NCI-H2081 treated with DMSO at 0.1 percent for 48 hours (cell line): ENCODE measurements around the gene THSD7A.

Source experiments
- DNase-seq: peaks from one replicate; lab custom pipeline; 2025; lab: John Stamatoyannopoulos, UW

The THSD7A gene

GRCh38 chr7:11810043-11810625, 21.9 kb downstream of the THSD7A start:
- DNase-seq: no peak

- no peak for DNase-seq
Observed at GRCh38 chr7:11807000-11807399, 25.0 kb downstream of the THSD7A start.

- DNase-seq: no peak
Observed at GRCh38 chr7:11804621-11805020, 27.4 kb downstream of the THSD7A start.

GRCh38 chr7:11795231-11795630, 36.8 kb downstream of the THSD7A start:
- no peak for DNase-seq

- DNase-seq: no peak
Observed at GRCh38 chr7:11792166-11792565, 39.8 kb downstream of the THSD7A start.

GRCh38 chr7:11788568-11788967, 43.4 kb downstream of the THSD7A start:
- no peak for DNase-seq

- DNase-seq: no peak
Observed at GRCh38 chr7:11787534-11787933, 44.5 kb downstream of the THSD7A start.

GRCh38 chr7:11786186-11786585, 45.8 kb downstream of the THSD7A start:
- DNase-seq: no peak

GRCh38 chr7:11784769-11785536, 47.0 kb downstream of the THSD7A start:
- no peak for DNase-seq

- no peak for DNase-seq
Observed at GRCh38 chr7:11779864-11780674, 51.9 kb downstream of the THSD7A start.

GRCh38 chr7:11776039-11776438, 56.0 kb downstream of the THSD7A start:
- DNase-seq: no peak

- peak; percentile 12 for DNase-seq
Observed at GRCh38 chr7:11775401-11775800, 56.6 kb downstream of the THSD7A start.

- DNase-seq: no peak
Observed at GRCh38 chr7:11768263-11768662, 63.7 kb downstream of the THSD7A start.

- no peak for DNase-seq
Observed at GRCh38 chr7:11767148-11767547, 64.8 kb downstream of the THSD7A start.

GRCh38 chr7:11760372-11760771, 71.6 kb downstream of the THSD7A start:
- peak; percentile 37 for DNase-seq

GRCh38 chr7:11758627-11759111, 73.3 kb downstream of the THSD7A start:
- no peak for DNase-seq

GRCh38 chr7:11757153-11757552, 74.8 kb downstream of the THSD7A start:
- DNase-seq: no peak

- DNase-seq: no peak
Observed at GRCh38 chr7:11754933-11755332, 77.1 kb downstream of the THSD7A start.

GRCh38 chr7:11754123-11754522, 77.9 kb downstream of the THSD7A start:
- DNase-seq: no peak

- no peak for DNase-seq
Observed at GRCh38 chr7:11753433-11753832, 78.6 kb downstream of the THSD7A start.

GRCh38 chr7:11751807-11752389, 80.1 kb downstream of the THSD7A start:
- no peak for DNase-seq

GRCh38 chr7:11751315-11751714, 80.7 kb downstream of the THSD7A start:
- no peak for DNase-seq
